Measurements from ENCODE around the gene EDC4.
"Not testable (repeated sequence)": the region's sequence is repeated elsewhere in the genome, so short reads cannot be mapped to it uniquely, and the experiment has no call there.

The EDC4 gene

DNA sequence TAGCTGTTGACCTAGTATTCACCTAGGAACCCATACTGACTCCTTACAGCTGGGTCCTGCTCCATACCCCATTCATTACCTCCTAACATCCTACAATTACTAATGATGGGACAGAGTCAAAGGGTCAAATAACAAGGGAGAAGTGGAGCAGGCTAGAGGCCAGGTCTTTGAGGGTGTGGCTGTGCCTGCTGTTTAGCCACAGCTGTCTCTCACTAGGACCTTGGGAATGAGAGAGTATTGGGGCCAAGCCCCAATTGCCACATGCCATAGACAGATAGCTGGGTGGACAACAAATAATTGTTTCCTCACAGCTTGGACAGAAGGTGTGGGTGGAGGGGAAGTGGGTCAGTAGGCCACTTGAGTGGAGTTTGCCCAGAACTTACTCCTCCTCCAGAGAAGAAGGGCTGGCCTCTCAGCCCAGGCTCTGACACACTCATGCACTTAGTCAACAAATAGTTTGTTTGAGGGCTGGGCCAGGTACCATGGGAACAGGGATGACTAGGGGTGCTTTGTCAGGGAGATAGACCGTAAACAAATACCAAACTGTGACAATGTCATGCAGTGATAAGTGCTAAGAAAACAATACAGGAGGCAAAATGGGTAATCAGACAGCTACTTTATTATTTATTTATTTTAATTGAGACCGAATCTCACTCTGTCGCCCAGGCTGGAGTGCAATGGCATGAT is 15.2 kb upstream of the EDC4 start:
- Histone ChIP-seq H3K36me3 (ENCODE audit: insufficient read depth, low read length) (no peaks in the 10 kb centered on the region; the same call in 1 of the 2 replicates), H3K27ac (no peak overlapping the region), H3K9me3 (ENCODE audit: low read depth, low read length) (no peaks in the 10 kb centered on the region), H3K9ac (ENCODE audit: insufficient read length) (no peak overlapping the region), H3K4me3 (no peak overlapping the region)
- DNase-seq (ENCODE audit: low read depth, low spot score): no peak
- TF ChIP-seq POLR2AphosphoS5 (IDR thresholded peaks at IDR 0.05; ENCODE audit: borderline replicate concordance, low read depth, low read length) (no peak), FOXP2 (optimal IDR thresholded peaks at IDR 0.05; ENCODE audit: control extremely low read depth, extremely low read length, insufficient read depth) (no peak), EZH2 (IDR thresholded peaks at IDR 0.05) (no peak)

- H3K9ac ChIP-seq (ENCODE audit: insufficient read length): no peak overlapping the region
- DNase-seq (ENCODE audit: low read depth, low spot score): no peak
- no peak overlapping the region for H3K27ac ChIP-seq
- no peaks in the 10 kb centered on the region; the same call in 1 of the 2 replicates for H3K36me3 ChIP-seq (ENCODE audit: insufficient read depth, low read length)
- H3K4me3 ChIP-seq: no peak overlapping the region
- TF ChIP-seq FOXP2 (optimal IDR thresholded peaks at IDR 0.05; ENCODE audit: control extremely low read depth, extremely low read length, insufficient read depth): no peak
- no peak for TF ChIP-seq EZH2 (IDR thresholded peaks at IDR 0.05)
- no peak for TF ChIP-seq POLR2AphosphoS5 (IDR thresholded peaks at IDR 0.05; ENCODE audit: borderline replicate concordance, low read depth, low read length)
- no peaks in the 10 kb centered on the region for H3K9me3 ChIP-seq (ENCODE audit: low read depth, low read length)
These were observed 14.4 kb upstream of the EDC4 start for GRCh38 chr16:67858500-67858899.

- TF ChIP-seq EZH2 (IDR thresholded peaks at IDR 0.05): no peak
- no peak for TF ChIP-seq FOXP2 (optimal IDR thresholded peaks at IDR 0.05; ENCODE audit: control extremely low read depth, extremely low read length, insufficient read depth)
- no peak for TF ChIP-seq POLR2AphosphoS5 (IDR thresholded peaks at IDR 0.05; ENCODE audit: borderline replicate concordance, low read depth, low read length)
- Histone ChIP-seq H3K36me3 (ENCODE audit: insufficient read depth, low read length) (peaks cover 7% of the 10 kb centered on the region; the same call in 1 of the 2 replicates), H3K4me3 (no peak overlapping the region), H3K9me3 (ENCODE audit: low read depth, low read length) (no peaks in the 10 kb centered on the region), H3K27ac (no peak overlapping the region), H3K9ac (ENCODE audit: insufficient read length) (no peak overlapping the region)
- DNase-seq (ENCODE audit: low read depth, low spot score): no peak
These were observed 12.1 kb upstream of the EDC4 start for GRCh38 chr16:67860589-67861398.

DNA sequence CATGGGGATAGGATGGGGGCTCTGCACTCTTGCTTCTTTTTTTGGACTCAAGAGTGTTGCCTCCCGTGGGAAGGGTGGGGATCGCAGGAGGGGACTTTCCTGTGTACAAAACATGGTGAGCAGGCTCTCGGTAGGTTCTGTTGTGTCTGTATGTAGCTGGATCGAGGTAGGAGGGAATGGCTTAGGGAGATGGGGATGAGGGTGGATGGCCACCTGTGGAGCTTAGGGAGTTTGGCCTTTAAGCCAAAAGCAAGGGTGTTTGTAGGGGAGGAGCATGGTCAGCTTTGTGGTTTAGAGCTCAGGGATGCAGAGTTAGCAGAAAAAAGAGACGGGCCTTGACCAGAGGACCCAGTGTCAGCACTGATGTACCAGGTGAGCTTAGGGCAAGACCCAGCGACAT is 11.0 kb upstream of the EDC4 start:
- TF ChIP-seq FOXP2 (optimal IDR thresholded peaks at IDR 0.05; ENCODE audit: control extremely low read depth, extremely low read length, insufficient read depth) (no peak), EZH2 (IDR thresholded peaks at IDR 0.05) (no peak), POLR2AphosphoS5 (IDR thresholded peaks at IDR 0.05; ENCODE audit: borderline replicate concordance, low read depth, low read length) (no peak)
- no peaks in the 10 kb centered on the region for H3K9me3 ChIP-seq (ENCODE audit: low read depth, low read length)
- no peak overlapping the region for H3K27ac ChIP-seq
- peaks cover 7% of the 10 kb centered on the region; the same call in 1 of the 2 replicates for H3K36me3 ChIP-seq (ENCODE audit: insufficient read depth, low read length)
- no peak overlapping the region for H3K9ac ChIP-seq (ENCODE audit: insufficient read length)
- no peak for DNase-seq (ENCODE audit: low read depth, low spot score)
- no peak overlapping the region for H3K4me3 ChIP-seq

DNA sequence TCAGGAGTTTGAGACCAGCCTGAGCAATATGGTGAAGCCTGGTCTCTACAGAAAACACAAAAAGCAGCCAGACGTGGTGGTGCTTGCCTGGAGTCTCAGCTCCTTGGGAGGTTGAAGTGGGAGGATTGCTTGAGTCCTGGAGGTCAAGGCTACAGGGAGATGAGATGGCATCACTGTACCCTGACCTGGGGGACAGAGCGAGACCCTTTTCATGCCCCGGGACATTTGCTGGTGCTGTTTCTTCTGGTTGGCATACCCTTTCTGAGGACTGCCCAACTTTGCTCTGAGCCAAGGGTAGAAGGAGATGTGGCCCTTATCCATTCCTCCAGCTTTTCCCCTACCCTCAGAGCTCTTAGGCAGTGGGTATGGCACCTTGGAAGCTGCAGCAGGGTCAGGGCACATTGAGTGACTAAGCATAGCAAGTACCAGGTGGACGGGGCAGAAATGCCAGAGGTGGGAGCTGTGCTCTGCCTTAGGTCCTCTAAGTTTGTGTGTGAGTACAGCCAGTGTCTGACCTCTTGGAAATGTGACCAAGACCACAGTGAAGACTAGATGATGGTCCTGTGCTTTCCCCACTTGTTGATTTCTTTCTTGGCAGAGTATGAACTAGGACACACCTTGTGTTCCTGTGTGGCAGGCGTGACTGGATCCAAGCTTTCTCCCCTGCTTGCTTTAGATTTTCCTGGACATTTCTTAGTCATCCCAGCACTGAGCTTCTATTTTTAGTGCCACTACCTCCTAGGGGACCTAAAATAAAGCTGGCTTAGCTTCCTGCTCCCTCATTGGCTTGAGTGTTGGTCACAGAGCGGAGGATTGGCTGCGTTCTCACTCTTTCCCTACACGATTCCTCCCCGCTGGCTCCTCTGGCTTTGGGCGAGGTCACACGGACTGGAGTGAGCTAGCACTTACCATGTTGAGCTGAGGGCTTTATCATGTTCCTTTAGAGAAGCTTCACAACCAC is 9.9 kb upstream of the EDC4 start:
- no peaks in the 10 kb centered on the region for H3K9me3 ChIP-seq (ENCODE audit: low read depth, low read length)
- no peak overlapping the region for H3K27ac ChIP-seq
- no peak for DNase-seq (ENCODE audit: low read depth, low spot score)
- peaks cover 7% of the 10 kb centered on the region; the same call in 1 of the 2 replicates for H3K36me3 ChIP-seq (ENCODE audit: insufficient read depth, low read length)
- H3K9ac ChIP-seq (ENCODE audit: insufficient read length): no peak overlapping the region
- no peak overlapping the region for H3K4me3 ChIP-seq
- no peak for TF ChIP-seq POLR2AphosphoS5 (IDR thresholded peaks at IDR 0.05; ENCODE audit: borderline replicate concordance, low read depth, low read length)
- no peak for TF ChIP-seq FOXP2 (optimal IDR thresholded peaks at IDR 0.05; ENCODE audit: control extremely low read depth, extremely low read length, insufficient read depth)
- no peak for TF ChIP-seq EZH2 (IDR thresholded peaks at IDR 0.05)

- H3K27ac ChIP-seq; H3K9me3 ChIP-seq (ENCODE audit: low read depth, low read length); H3K9ac ChIP-seq (ENCODE audit: insufficient read length); H3K4me3 ChIP-seq; DNase-seq (ENCODE audit: low read depth, low spot score): not testable (repeated sequence)
- peaks cover 12% of the 10 kb centered on the region; the same call in 1 of the 2 replicates for H3K36me3 ChIP-seq (ENCODE audit: insufficient read depth, low read length)
These were observed 8.8 kb upstream of the EDC4 start for GRCh38 chr16:67864044-67864443.

GRCh38 chr16:67864594-67864993 is 8.3 kb upstream of the EDC4 start:
- Histone ChIP-seq H3K36me3 (ENCODE audit: insufficient read depth, low read length) (peaks cover 12% of the 10 kb centered on the region; the same call in 1 of the 2 replicates), H3K9ac (ENCODE audit: insufficient read length) (no peak overlapping the region), H3K27ac (no peak overlapping the region), H3K4me3 (no peak overlapping the region), H3K9me3 (ENCODE audit: low read depth, low read length) (no peaks in the 10 kb centered on the region)
- TF ChIP-seq POLR2AphosphoS5 (IDR thresholded peaks at IDR 0.05; ENCODE audit: borderline replicate concordance, low read depth, low read length): no peak
- no peak for TF ChIP-seq EZH2 (IDR thresholded peaks at IDR 0.05)
- TF ChIP-seq FOXP2 (optimal IDR thresholded peaks at IDR 0.05; ENCODE audit: control extremely low read depth, extremely low read length, insufficient read depth): no peak
- no peak for DNase-seq (ENCODE audit: low read depth, low spot score)

- Histone ChIP-seq H3K4me3 (no peak overlapping the region), H3K9me3 (ENCODE audit: low read depth, low read length) (no peaks in the 10 kb centered on the region), H3K36me3 (ENCODE audit: insufficient read depth, low read length) (peaks cover 14% of the 10 kb centered on the region; the same call in 1 of the 2 replicates), H3K9ac (ENCODE audit: insufficient read length) (no peak overlapping the region), H3K27ac (no peak overlapping the region)
- no peak for TF ChIP-seq FOXP2 (optimal IDR thresholded peaks at IDR 0.05; ENCODE audit: control extremely low read depth, extremely low read length, insufficient read depth)
- DNase-seq (ENCODE audit: low read depth, low spot score): no peak
These were observed 7.5 kb upstream of the EDC4 start for GRCh38 chr16:67865318-67865717.

Data from SK-N-MC (cell line).